ENCODE data around the gene OR2Y1.
"Not testable (repeated sequence)": the region's sequence is repeated elsewhere in the genome, so short reads cannot be mapped to it uniquely, and the experiment has no call there.

The OR2Y1 gene

DNA sequence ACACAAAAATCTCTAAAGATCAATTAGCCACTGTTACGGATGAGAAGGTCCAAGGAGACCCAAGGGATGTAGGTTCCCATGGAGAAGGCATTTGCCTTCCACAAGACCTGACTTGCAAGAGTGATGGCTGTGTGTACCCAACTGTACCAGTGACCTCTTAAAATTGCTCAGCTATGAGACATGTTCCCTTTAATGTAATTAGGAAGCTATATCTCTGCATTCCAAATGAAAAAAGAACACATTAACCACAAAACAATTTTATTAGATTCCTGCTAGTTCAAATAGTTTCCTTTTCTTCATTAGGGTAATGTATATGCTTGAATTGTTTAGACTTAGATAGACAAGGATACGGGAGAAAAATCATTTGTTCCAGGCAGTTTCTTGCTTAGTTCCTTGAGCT, 3.3 kb downstream of the OR2Y1 start:
- no peak for DNase-seq

DNA sequence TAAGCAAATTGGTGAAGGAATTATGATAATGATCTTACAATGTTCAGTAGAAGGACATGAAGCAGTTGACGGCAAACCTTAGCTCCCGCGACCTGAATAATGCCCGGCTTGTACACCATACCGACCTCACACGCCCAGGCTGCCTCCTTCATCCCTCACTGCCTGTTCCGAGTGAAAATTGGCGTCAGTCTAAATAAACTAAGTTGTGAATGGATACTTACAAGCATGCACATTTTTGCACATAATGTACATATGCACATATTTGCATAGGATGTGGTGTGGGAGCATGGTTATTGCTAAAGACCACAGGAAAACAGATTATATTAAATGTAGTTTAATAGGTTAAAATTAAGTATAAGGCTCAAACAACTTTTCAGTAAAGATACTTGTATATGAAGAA, 14.9 kb downstream of the OR2Y1 start:
- DNase-seq, result no peak

DNA sequence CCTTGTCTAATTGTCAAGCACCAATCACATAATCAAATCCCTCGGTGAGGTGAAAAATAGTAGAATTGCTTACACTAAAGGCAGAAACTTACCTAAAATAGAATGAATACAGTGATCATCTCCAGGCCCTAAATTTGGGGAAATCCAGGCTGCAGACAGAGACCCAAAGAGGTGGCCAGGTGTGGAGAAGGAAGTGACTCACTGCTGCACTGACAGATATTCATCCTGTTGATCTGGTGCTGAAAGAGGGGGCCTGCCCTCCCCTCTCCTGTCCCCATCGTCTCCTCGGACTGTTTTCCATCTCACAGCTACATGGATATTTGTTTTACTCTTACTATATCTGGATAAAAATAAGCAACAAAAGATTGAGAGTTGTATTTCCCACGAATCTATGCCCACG, 15.9 kb downstream of the OR2Y1 start:
- no peak for DNase-seq

DNA sequence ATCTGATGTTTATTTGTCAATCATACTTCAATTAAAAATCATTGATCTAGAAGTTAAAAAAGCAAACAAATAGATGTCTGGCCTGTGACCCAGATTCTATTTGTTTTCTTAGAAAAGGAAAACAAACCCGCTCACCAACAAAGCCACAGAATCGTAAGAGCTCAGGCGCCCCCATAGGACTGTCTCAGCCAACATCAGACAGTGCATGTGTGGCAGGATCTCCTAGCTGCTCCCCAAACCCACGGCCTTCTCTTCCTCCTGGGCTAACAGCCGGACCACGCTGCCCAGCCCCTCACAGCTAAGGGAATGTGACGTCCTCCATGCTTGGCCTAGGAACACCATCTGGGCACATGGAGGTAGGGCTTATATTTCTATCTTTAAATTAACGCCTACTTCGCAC, 19.4 kb downstream of the OR2Y1 start:
- no peak for DNase-seq

DNA sequence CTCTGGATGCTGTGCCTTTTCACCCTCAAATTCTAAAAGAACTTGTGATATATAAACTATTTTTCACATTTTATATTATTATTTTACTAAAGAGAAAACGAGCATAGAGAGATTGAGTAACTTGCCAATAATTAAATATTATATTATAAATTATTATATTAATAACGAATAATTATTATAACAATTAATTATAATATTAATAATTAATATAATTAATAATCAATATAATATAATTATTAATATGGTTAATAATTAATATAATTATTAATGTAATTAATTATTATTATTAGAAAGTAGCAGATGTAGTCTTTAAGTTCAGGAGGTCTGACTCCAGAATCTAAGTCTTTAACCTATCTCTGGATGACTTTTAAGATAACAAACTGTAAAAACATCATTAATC, 20.1 kb downstream of the OR2Y1 start:
- no peak for DNase-seq

DNA sequence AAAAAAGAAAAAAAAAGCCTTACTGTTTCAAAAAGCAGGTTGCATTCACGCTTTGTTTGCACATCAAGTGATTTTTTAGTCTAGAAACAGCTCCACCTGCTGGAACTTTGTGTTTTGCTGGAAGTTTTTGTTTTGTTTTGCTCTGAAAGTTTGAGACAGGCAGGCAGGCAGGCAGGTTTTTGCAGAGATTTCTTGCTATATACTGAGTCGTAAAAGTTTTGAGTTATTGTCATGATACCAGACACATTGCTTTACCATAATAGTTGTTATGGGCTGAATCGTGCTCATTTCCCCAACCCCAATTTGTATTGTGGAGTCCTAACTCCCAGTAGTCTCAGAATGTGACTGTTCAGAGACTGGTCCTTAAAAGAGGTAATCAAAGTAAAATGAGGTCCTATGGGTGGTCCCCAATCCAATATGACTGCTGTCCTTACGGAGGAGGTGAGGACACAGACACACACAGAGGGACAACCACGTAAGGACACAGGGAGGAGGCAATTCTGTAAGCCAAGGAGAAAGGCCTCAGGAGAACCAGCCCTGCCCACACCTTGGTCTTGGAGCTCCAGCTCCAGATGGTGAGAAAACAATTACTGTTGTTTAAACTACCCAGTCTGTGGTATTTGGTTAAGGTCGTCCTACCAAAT, 20.9 kb downstream of the OR2Y1 start:
- DNase-seq, result no peak

DNA sequence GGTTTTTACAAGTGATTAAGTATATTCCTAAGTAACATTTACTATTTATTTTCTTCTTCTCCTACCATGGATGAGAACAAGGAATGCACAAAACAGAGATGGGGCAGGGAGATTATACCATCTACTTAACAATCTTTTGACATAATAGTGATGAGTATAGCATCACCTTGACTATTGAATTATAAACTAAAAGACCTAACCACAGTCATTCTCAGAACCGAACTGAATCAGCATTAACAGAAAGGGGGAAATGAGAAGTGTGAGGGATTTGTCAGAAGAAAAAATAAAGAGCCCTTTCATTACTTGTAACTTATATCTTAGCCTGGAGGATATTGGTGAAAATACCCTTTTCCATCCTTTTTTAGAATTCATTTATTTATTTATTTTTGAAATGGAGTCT, 21.9 kb downstream of the OR2Y1 start:
- no peak for DNase-seq

DNA sequence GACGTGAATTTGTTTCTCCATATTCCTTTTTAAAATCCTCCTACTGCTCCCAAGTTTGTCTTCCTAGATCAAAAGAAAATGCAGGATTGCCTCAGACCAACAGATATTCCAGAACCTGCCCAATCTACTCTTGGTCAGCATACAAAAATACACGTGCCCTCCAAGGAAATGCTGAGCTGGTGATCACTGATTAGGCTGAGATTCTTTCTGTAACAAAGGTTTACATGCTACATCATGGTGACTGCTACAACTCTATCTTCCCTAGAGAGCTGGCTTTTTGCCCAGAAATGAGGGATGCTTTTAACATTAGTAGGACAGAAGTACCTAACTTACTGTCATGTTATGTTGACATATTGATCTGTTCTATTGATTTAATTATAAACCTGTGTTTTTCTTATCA, 35.5 kb downstream of the OR2Y1 start:
- no peak for DNase-seq

DNA sequence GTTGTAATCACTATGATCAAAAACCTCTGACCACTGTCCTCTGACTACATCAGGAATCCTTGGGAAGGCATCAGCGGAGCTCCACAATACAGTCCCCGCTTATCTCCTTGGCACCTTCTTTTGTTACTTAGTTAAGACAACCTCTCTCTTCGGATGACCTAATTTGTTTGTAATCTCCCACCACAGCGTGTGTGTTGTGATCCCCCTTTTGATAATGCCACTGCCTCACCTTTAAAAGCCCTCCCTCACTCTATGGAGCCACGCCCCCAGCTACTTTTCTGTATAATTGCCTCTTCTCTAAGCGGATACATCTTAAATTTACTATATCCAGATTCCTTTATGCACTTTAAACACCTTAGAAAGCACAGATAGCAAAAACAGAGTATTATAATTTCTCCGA, 35.9 kb downstream of the OR2Y1 start:
- DNase-seq, result no peak

DNA sequence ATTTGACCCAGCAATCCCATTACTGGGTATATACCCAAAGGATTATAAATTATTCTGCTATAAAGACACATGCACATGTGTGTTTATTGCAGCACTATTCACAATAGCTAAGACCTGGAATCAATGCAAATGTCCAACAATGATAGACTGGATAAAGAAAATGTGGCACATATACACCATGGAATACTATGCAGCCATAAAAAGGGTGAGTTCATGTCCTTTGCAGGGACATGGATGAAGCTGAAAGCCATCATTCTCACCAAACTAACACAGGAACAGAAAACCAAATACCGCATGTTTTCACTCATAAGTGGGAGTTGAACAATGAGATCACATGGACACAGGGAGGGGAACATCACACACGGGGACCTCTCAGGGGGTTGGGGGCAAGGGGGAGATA, 36.5 kb downstream of the OR2Y1 start:
- not testable (repeated sequence) for DNase-seq

DNA sequence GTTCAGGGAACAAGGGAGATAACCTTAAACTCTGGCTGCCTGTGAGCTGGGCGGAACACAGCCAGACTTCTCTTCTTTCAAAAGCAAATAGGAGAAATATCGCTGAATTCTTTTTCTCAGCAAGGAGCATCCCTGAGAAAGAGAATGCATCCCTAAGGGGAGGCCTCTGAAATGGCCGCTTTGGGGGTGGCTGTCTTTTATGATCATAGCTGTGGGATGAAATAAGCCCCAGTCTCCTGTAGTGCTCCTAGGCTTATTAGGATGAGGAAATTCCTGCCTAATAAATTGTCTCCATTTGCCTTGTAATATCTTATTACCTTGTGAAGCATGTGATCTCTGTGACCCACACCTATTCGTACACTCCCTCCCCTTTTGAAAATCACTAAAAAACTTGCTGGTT, 39.4 kb downstream of the OR2Y1 start:
- not testable (repeated sequence) for DNase-seq

DNA sequence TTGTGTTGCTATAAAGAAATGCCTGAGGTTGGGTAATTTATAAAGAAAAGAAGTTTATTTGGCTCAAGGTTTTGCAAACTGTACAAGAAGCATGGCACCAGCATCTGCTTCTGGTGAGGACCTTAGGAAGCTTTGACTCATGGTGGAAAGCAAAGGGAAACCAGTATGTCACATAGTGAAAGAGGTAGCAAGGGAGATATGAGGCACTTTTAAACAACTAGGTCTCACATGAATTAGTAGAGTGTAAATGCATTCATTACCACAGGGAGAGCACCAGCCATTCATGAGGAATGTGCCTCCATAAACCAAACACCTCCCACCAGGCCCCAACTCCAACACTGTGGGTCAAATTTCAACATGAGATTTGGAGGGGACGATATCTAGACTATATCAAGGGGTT, 40.8 kb downstream of the OR2Y1 start:
- no peak for DNase-seq

DNA sequence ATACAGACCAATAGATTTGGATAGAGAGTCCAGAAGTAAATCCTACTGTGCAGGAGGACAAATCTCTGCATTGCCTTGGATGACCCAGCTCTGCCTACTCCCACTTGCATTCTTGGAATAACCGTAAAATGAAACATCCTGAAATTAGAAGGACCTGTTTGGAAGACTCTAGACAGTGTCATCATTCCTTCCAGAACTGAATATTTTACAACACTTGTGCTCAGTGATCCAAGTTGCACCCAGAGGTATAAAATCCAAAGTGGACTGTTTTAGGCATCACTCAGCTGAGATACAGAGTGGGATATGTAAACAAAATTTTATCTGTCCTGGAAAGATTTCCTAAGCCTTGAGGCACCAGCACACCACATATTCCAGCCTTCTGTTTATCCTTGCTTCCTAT, 43.7 kb downstream of the OR2Y1 start:
- no peak for DNase-seq

DNA sequence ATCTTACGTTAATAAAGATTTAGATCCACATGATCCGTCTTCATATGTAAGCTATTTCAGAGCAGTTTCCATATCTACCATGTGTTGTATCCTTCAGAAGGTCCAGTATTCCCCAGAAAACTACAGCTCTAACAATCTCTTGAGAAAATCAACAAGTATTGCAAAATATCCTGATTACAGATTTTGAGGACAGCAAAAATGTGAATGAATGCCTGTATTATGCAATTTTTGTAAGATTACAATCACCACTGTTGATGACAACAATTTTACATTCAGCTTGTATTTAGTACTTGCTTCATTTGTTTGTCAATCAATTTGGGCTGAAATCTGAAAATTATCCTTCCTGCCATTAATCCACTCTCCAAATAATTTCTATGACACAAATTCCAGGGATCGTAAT, 47.4 kb downstream of the OR2Y1 start:
- DNase-seq, result no peak

DNA sequence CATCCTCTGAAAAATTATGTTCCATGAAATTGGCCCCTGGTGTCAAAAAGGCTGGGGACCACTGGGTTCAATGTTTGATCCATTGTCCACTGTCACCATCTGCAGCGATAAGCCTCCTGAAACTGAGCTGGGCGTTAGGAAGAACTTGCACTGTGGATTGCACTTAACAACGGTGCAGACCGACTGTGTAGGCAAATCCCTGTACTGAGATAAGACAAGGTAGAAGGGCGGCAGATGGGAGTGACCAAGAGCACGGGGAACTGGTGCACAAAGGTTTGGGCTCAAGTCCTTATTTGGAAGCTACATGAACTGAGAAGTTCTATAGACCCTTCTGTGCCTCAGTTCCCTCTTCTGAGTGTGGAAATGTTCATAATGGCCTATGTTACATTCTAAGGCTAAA, 48.8 kb downstream of the OR2Y1 start:
- DNase-seq, result no peak

DNA sequence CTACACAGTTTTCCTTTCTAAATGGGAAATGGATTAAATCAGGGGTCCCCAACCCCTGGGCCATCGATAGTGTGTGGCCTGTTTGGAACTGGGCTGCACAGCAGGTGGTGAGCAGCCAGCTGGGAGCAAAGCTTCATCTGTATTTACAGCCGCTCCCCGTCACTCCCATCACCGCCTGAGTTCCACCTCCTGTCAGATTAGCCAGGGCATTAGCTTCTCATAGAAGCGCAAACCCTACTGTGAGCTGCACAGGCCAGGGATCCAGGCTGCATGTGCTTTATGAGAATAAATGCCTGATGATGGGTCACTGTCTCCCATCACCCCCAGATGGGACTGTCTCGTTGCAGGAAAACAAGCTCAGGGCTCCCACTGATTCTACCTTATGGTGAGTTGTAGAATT, 49.3 kb downstream of the OR2Y1 start:
- DNase-seq, result no peak

DNA sequence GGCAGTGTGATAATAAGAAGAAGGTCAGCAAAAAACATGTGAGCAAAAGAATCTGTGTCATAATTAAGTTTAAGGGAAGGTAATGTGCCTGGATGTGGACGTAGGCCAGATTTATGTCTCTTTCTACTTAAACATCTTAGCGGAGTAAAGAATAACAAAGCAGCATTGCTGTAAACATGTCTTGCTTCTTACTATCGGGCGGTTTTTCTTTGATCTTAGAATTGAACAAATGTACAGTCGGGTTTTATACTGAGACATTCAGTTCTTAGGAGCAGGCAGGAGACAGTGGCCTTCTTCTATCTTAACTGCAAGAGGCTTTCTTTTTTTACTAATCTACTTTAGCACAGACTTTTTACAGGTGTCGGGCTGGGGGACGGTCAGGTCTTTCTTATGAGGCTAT, 50.1 kb downstream of the OR2Y1 start:
- DNase-seq, result no peak

Data from MV-4-11 (cell line).